NCI-H2227 treated with DMSO at 0.1 percent for 48 hours (cell line): ENCODE measurements around the gene MRPL51.

ENCODE experiments used
- DNase-seq: peaks from one replicate; lab custom pipeline; 2025; lab: John Stamatoyannopoulos, UW

Gene MRPL51

GRCh38 chr12:6492838-6493496 is at the start of gene MRPL51:
TSS of gene MRPL51 (minus strand) at chr12:6493262. CDS start at chr12:6493136, 126 bp downstream.
- peak; percentile 86 for DNase-seq

GRCh38 chr12:6542209-6543009 is 49.3 kb upstream of the MRPL51 start:
- DNase-seq = no peak

GRCh38 chr12:6541371-6542165 is 48.5 kb upstream of the MRPL51 start:
- DNase-seq = no peak

- peak; percentile 49 for DNase-seq
Measured at GRCh38 chr12:6540181-6540877, 47.3 kb upstream of the MRPL51 start.

DNA sequence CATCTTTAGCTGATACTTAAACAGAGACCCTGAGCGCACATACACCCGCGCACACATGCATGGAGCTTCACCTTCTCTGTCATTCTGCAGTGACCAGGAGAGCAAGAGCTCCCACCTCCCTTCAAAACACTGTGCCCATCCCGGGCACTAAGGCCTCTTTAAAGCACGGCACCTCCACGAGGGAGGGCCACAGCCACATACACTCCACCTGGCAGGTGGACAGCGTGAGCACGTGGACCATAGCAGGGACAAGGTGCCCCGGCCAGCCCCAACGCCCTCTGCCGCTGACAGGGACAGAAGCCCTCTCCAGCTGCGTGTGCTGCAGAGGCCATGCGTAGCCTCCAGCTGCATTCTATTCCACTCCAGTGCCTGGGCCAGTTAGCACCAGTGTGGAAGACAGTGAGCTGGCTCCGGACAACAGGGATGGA is 46.7 kb upstream of the MRPL51 start:
- no peak for DNase-seq

- DNase-seq = no peak
Measured at GRCh38 chr12:6539314-6539682, 46.2 kb upstream of the MRPL51 start.

GRCh38 chr12:6538420-6539313 is 45.6 kb upstream of the MRPL51 start:
- DNase-seq = no peak

- peak; percentile 47 for DNase-seq
Measured at GRCh38 chr12:6537580-6538419, 44.7 kb upstream of the MRPL51 start.

GRCh38 chr12:6536894-6537579 is 44.0 kb upstream of the MRPL51 start:
- DNase-seq = no peak

DNA sequence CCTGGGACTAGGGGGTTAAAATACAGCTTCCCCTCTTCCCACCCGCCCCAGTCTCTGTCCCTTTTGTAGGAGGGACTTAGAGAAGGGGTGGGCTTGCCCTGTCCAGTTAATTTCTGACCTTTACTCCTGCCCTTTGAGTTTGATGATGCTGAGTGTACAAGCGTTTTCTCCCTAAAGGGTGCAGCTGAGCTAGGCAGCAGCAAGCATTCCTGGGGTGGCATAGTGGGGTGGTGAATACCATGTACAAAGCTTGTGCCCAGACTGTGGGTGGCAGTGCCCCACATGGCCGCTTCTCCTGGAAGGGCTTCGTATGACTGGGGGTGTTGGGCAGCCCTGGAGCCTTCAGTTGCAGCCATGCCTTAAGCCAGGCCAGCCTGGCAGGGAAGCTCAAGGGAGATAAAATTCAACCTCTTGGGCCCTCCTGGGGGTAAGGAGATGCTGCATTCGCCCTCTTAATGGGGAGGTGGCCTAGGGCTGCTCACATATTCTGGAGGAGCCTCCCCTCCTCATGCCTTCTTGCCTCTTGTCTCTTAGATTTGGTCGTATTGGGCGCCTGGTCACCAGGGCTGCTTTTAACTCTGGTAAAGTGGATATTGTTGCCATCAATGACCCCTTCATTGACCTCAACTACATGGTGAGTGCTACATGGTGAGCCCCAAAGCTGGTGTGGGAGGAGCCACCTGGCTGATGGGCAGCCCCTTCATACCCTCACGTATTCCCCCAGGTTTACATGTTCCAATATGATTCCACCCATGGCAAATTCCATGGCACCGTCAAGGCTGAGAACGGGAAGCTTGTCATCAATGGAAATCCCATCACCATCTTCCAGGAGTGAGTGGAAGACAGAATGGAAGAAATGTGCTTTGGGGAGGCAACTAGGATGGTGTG is 43.1 kb upstream of the MRPL51 start:
- no peak for DNase-seq

GRCh38 chr12:6535697-6535946 is 42.6 kb upstream of the MRPL51 start:
- no peak for DNase-seq

GRCh38 chr12:6534945-6535696 is 42.1 kb upstream of the MRPL51 start:
- no peak for DNase-seq

DNA sequence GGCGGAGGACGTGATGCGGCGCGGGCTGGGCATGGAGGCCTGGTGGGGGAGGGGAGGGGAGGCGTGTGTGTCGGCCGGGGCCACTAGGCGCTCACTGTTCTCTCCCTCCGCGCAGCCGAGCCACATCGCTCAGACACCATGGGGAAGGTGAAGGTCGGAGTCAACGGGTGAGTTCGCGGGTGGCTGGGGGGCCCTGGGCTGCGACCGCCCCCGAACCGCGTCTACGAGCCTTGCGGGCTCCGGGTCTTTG is 41.6 kb upstream of the MRPL51 start:
- no peak for DNase-seq

DNA sequence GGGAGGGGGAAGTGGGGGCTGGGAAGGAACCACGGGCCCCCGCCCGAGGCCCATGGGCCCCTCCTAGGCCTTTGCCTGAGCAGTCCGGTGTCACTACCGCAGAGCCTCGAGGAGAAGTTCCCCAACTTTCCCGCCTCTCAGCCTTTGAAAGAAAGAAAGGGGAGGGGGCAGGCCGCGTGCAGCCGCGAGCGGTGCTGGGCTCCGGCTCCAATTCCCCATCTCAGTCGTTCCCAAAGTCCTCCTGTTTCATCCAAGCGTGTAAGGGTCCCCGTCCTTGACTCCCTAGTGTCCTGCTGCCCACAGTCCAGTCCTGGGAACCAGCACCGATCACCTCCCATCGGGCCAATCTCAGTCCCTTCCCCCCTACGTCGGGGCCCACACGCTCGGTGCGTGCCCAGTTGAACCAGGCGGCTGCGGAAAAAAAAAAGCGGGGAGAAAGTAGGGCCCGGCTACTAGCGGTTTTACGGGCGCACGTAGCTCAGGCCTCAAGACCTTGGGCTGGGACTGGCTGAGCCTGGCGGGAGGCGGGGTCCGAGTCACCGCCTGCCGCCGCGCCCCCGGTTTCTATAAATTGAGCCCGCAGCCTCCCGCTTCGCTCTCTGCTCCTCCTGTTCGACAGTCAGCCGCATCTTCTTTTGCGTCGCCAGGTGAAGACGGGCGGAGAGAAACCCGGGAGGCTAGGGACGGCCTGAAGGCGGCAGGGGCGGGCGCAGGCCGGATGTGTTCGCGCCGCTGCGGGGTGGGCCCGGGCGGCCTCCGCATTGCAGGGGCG is 41.0 kb upstream of the MRPL51 start, which contains the start of gene GAPDH:
TSS of gene GAPDH (plus strand) at position 595 of the 772 bp plus-strand sequence. CDS start 316 bp downstream, outside the sequence.
- peak; percentile 89 for DNase-seq

- DNase-seq = no peak
Measured at GRCh38 chr12:6533653-6533922, 40.5 kb upstream of the MRPL51 start.

- peak; percentile 60 for DNase-seq
Measured at GRCh38 chr12:6532927-6533652, 40.0 kb upstream of the MRPL51 start.
